Effector memory CD4-positive, alpha-beta T cell (primary cell): ENCODE results near the gene PRKAG2.
"Not testable (repeated sequence)": the region's sequence is repeated elsewhere in the genome, so short reads cannot be mapped to it uniquely, and the experiment has no call there.

Experiments
- DNase-seq, 3 donors: peaks; one replicate each; pipeline ENCODE4 v3.0.0-alpha.2; 2020
- H3K27ac ChIP-seq: 2 replicates; pipeline ENCODE4 v1.7.0; 2013; ENCODE audit warnings: mild to moderate bottlenecking, low read length, moderate library complexity; ENCODE audit not compliant: insufficient read depth, poor library complexity, severe bottlenecking
- H3K27me3 ChIP-seq: replicated peaks from 2 replicates; pipeline ENCODE4 v1.7.0; 2013; ENCODE audit warnings: mild to moderate bottlenecking, low read length; ENCODE audit not compliant: insufficient read depth, control insufficient read depth, poor library complexity, severe bottlenecking
- H3K36me3 ChIP-seq: 2 replicates; pipeline ENCODE4 v1.7.0; 2013; ENCODE audit warnings: mild to moderate bottlenecking, low read length, moderate library complexity; ENCODE audit not compliant: control insufficient read depth, insufficient read depth
- H3K4me1 ChIP-seq: 2 replicates; pipeline ENCODE4 v1.7.0; 2013; ENCODE audit warnings: low read length, mild to moderate bottlenecking; ENCODE audit not compliant: control insufficient read depth, insufficient read depth, poor library complexity, severe bottlenecking
- H3K4me3 ChIP-seq: 2 replicates; pipeline ENCODE4 v1.7.0; 2013; ENCODE audit warnings: low read length, low read depth, mild to moderate bottlenecking; ENCODE audit not compliant: insufficient read depth, poor library complexity, severe bottlenecking
- H3K9me3 ChIP-seq: 2 replicates; pipeline ENCODE4 v1.7.0; 2013; ENCODE audit warnings: mild to moderate bottlenecking, low read length, moderate library complexity; ENCODE audit not compliant: control insufficient read depth

The PRKAG2 gene

GRCh38 chr7:151886783-151887182 lies 9.9 kb upstream of the PRKAG2 start:
- Histone ChIP-seq H3K4me1 (no peaks in the 10 kb centered on the region), H3K27ac (no peak overlapping the region), H3K4me3 (no peak overlapping the region), H3K9me3 (no peaks in the 10 kb centered on the region), H3K27me3 (peaks cover 3% of the 10 kb centered on the region), H3K36me3 (no peaks in the 10 kb centered on the region)
- DNase-seq = no peak

GRCh38 chr7:151885202-151885580 lies 8.3 kb upstream of the PRKAG2 start:
- Histone ChIP-seq H3K36me3 (no peaks in the 10 kb centered on the region), H3K27me3 (peaks cover 3% of the 10 kb centered on the region), H3K4me3 (no peak overlapping the region), H3K4me1 (no peaks in the 10 kb centered on the region), H3K27ac (no peak overlapping the region), H3K9me3 (no peaks in the 10 kb centered on the region)
- no peak for DNase-seq

GRCh38 chr7:151884312-151885201 lies 7.6 kb upstream of the PRKAG2 start:
- Histone ChIP-seq H3K27me3 (peaks cover 3% of the 10 kb centered on the region), H3K4me3 (no peak overlapping the region), H3K36me3 (no peaks in the 10 kb centered on the region), H3K9me3 (no peaks in the 10 kb centered on the region), H3K4me1 (no peaks in the 10 kb centered on the region), H3K27ac (no peak overlapping the region)
- DNase-seq = no peak

GRCh38 chr7:151883857-151884256 lies 6.9 kb upstream of the PRKAG2 start:
- no peak for DNase-seq
- no peaks in the 10 kb centered on the region for H3K9me3 ChIP-seq
- no peaks in the 10 kb centered on the region for H3K36me3 ChIP-seq
- H3K4me3 ChIP-seq = no peak overlapping the region
- H3K4me1 ChIP-seq = no peaks in the 10 kb centered on the region
- no peaks in the 10 kb centered on the region for H3K27me3 ChIP-seq
- H3K27ac ChIP-seq = no peak overlapping the region

GRCh38 chr7:151882734-151883133 lies 5.8 kb upstream of the PRKAG2 start:
- Histone ChIP-seq H3K4me1 (peaks cover 6% of the 10 kb centered on the region), H3K9me3 (no peaks in the 10 kb centered on the region), H3K4me3 (no peak overlapping the region), H3K27me3 (no peaks in the 10 kb centered on the region), H3K27ac (no peak overlapping the region), H3K36me3 (no peaks in the 10 kb centered on the region)
- no peak for DNase-seq

GRCh38 chr7:151880688-151881087 lies 3.8 kb upstream of the PRKAG2 start:
- Histone ChIP-seq H3K9me3 (no peaks in the 10 kb centered on the region), H3K27me3 (no peaks in the 10 kb centered on the region), H3K4me3 (no peak overlapping the region), H3K4me1 (peaks cover 9% of the 10 kb centered on the region), H3K36me3 (no peaks in the 10 kb centered on the region), H3K27ac (no peak overlapping the region)
- DNase-seq = no peak

GRCh38 chr7:151877911-151878835 lies 1.3 kb upstream of the PRKAG2 start:
- no peaks in the 10 kb centered on the region for H3K27me3 ChIP-seq

GRCh38 chr7:151875942-151876898 lies 695 bp downstream of the PRKAG2 start:
- H3K27ac ChIP-seq = peak overlapping the region; percentile 77

More at GRCh38 chr7:151877911-151878835, 1.3 kb upstream of the PRKAG2 start:
- Histone ChIP-seq H3K4me3 (peak overlapping the region; percentile 99), H3K36me3 (no peaks in the 10 kb centered on the region), H3K4me1 (peaks cover 16% of the 10 kb centered on the region), H3K9me3 (no peaks in the 10 kb centered on the region), H3K27ac (no peak overlapping the region)
- DNase-seq = no peak

GRCh38 chr7:151874479-151874878 lies 2.4 kb downstream of the PRKAG2 start:
- not testable (repeated sequence) for H3K4me3 ChIP-seq, H3K36me3 ChIP-seq, H3K9me3 ChIP-seq, H3K27me3 ChIP-seq, H3K27ac ChIP-seq, DNase-seq
- H3K4me1 ChIP-seq = peaks cover 16% of the 10 kb centered on the region

More at GRCh38 chr7:151875942-151876898, 695 bp downstream of the PRKAG2 start:
- Histone ChIP-seq H3K36me3 (no peaks in the 10 kb centered on the region), H3K9me3 (no peaks in the 10 kb centered on the region), H3K4me3 (peak overlapping the region; percentile 99), H3K4me1 (peaks cover 16% of the 10 kb centered on the region), H3K27me3 (no peaks in the 10 kb centered on the region)
- peak; percentile 37 to 55 (median 50) for DNase-seq
